Measurements from ENCODE around the gene USP17L26.
"Not testable (repeated sequence)": the region's sequence is repeated elsewhere in the genome, so short reads cannot be mapped to it uniquely, and the experiment has no call there.

GRCh38 chr4:9379881-9380280 lies 45.4 kb downstream of the USP17L26 start:
- TF ChIP-seq, protein P1, sequence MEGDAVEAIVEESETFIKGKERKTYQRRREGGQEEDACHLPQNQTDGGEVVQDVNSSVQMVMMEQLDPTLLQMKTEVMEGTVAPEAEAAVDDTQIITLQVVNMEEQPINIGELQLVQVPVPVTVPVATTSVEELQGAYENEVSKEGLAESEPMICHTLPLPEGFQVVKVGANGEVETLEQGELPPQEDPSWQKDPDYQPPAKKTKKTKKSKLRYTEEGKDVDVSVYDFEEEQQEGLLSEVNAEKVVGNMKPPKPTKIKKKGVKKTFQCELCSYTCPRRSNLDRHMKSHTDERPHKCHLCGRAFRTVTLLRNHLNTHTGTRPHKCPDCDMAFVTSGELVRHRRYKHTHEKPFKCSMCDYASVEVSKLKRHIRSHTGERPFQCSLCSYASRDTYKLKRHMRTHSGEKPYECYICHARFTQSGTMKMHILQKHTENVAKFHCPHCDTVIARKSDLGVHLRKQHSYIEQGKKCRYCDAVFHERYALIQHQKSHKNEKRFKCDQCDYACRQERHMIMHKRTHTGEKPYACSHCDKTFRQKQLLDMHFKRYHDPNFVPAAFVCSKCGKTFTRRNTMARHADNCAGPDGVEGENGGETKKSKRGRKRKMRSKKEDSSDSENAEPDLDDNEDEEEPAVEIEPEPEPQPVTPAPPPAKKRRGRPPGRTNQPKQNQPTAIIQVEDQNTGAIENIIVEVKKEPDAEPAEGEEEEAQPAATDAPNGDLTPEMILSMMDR (IDR thresholded peaks at IDR 0.05): not testable (repeated sequence)
- not testable (repeated sequence) for TF ChIP-seq POLR2A, POLR2AphosphoS5 (IDR thresholded peaks at IDR 0.05)
